C1 segment of cervical spinal cord (tissue), 14 donors: ENCODE results near the gene FGF7.
"Not testable (repeated sequence)": the region's sequence is repeated elsewhere in the genome, so short reads cannot be mapped to it uniquely, and the experiment has no call there.

Source experiments
- DNase-seq, 14 donors: peaks; one replicate each; lab custom pipeline; 2025; lab: John Stamatoyannopoulos, UW

FGF7 gene

GRCh38 chr15:49423021-49423420 is at the start of gene FGF7:
Gene FGF7 (plus strand): TSS chr15:49423242. CDS start chr15:49424298, 1,056 bp downstream.
- DNase-seq: peak in 1 of 14 donors; percentile 7

GRCh38 chr15:49379996-49380395 is 43.0 kb upstream of the FGF7 start:
- no peak for DNase-seq

GRCh38 chr15:49380912-49381311 is 42.1 kb upstream of the FGF7 start:
- DNase-seq: no peak

- DNase-seq: no peak
Measured at GRCh38 chr15:49382394-49382793, 40.6 kb upstream of the FGF7 start.

- DNase-seq: no peak
Measured at GRCh38 chr15:49383266-49383665, 39.8 kb upstream of the FGF7 start.

- no peak for DNase-seq
Measured at GRCh38 chr15:49387471-49387870, 35.6 kb upstream of the FGF7 start.

- not testable (repeated sequence) for DNase-seq
Measured at GRCh38 chr15:49402515-49403296, 20.3 kb upstream of the FGF7 start.

GRCh38 chr15:49406352-49407118 is 16.5 kb upstream of the FGF7 start:
- DNase-seq: no peak

- DNase-seq: no peak
Measured at GRCh38 chr15:49410641-49411040, 12.4 kb upstream of the FGF7 start.

- no peak for DNase-seq
Measured at GRCh38 chr15:49412797-49413196, 10.2 kb upstream of the FGF7 start.

- no peak for DNase-seq
Measured at GRCh38 chr15:49415149-49415548, 7.9 kb upstream of the FGF7 start.

GRCh38 chr15:49415638-49416037 is 7.4 kb upstream of the FGF7 start:
- DNase-seq: no peak

- DNase-seq: no peak
Measured at GRCh38 chr15:49418811-49419210, 4.2 kb upstream of the FGF7 start.

GRCh38 chr15:49421991-49422390 is 1.1 kb upstream of the FGF7 start:
- DNase-seq: peak in 7 of 14 donors; percentile 0 to 47 (median 9)

GRCh38 chr15:49423901-49424550 is 984 bp downstream of the FGF7 start:
- DNase-seq: no peak

- no peak for DNase-seq
Measured at GRCh38 chr15:49424954-49425353, 1.9 kb downstream of the FGF7 start.

GRCh38 chr15:49427372-49427771 is 4.3 kb downstream of the FGF7 start:
- DNase-seq: no peak

- DNase-seq: no peak
Measured at GRCh38 chr15:49428409-49429095, 5.5 kb downstream of the FGF7 start.

- no peak for DNase-seq
Measured at GRCh38 chr15:49430046-49430445, 7.0 kb downstream of the FGF7 start.

GRCh38 chr15:49435174-49435573 is 12.1 kb downstream of the FGF7 start:
- DNase-seq: no peak

- no peak for DNase-seq
Measured at GRCh38 chr15:49436751-49437150, 13.7 kb downstream of the FGF7 start.
